ENCODE measurements around the gene KLF4. TPM values are rescaled to one million over a fixed set of nuclear protein-coding genes. Genes with fewer than 3 reads are reported as not detected.
"Not testable (repeated sequence)": the region's sequence is repeated elsewhere in the genome, so short reads cannot be mapped to it uniquely, and the experiment has no call there.

KLF4 gene
- total and polyA plus RNA-seq, 2 of the 4 experiments (the other 2 are of a cell fraction), result 1.3 to 3.8 TPM

DNA sequence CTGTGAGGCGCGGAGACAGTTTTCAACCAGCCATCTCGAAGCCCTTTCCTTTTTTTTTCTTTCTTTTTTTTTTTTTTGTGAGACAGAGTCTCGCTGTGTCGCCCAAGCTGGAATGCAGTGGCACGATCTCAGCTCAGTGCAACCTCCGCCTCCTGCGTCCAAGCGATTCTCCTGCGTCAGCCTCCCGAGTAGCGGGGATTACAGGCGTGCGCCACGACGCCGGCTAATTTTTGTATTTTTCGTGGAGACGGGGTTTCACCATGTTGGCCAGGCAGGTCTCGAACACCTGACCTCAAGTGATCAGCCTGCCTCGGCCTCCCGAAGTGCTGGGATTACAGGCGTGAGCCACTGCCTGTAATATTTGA lies 1.0 kb upstream of the KLF4 start:
- H2AK9ac ChIP-seq (replicated peaks; ENCODE audit: low read depth, low read length, poor library complexity); POLR2A ChIA-PET (ENCODE audit: unreplicated experiment); H2BK120ac ChIP-seq (ENCODE audit: low read depth, low read length); H2BK20ac ChIP-seq (ENCODE audit: low read depth, low read length); H3K79me1 ChIP-seq (ENCODE audit: low read depth in 1 of 2, low read length in 2 of 2); H4K91ac ChIP-seq (ENCODE audit: insufficient read depth, low read depth, low read length); H3K9me3 ChIP-seq (ENCODE audit: control insufficient read depth, insufficient read depth, low read length); H3K56ac ChIP-seq (ENCODE audit: extremely low read depth, insufficient read depth, low read length); CTCF ChIA-PET; H4K20me1 ChIP-seq (ENCODE audit: insufficient read depth, low read length); DNase-seq; H3K9me1 ChIP-seq (ENCODE audit: insufficient read depth, low read length); ATAC-seq (ENCODE audit: low read depth); H3K4me1 ChIP-seq (ENCODE audit: control insufficient read depth, insufficient read depth, low read length); dilution Hi-C loops (cut with HindIII; ENCODE audit: low sequenced_read_pairs, unreplicated experiment); BruUV-seq (replicated peaks); H3K27ac ChIP-seq (ENCODE audit: insufficient read depth, low read length); H4K5ac ChIP-seq (ENCODE audit: low read depth, low read length); H2BK5ac ChIP-seq (ENCODE audit: low read depth, low read length, poor library complexity, severe bottlenecking); H2AK5ac ChIP-seq (ENCODE audit: low read depth, low read length); H3K27me3 ChIP-seq (ENCODE audit: control insufficient read depth, insufficient read depth, low read length): not testable (repeated sequence)
- peak overlapping the region; percentile 70 for H3K4me2 ChIP-seq (ENCODE audit: low read depth, low read length)
- H2BK15ac ChIP-seq (ENCODE audit: low read depth, low read length), result peak overlapping the region; percentile 43; the same call in 1 of the 3 replicates
- peak overlapping the region; percentile 52 for H3K9ac ChIP-seq (ENCODE audit: low read depth, low read length)
- intact Hi-C loops (cut with micrococcal nuclease), result loop anchor here (1.0 kb wide), 1 partner anchor 148 kb away; no protein-coding TSS in a partner anchor
- peak overlapping the region; percentile 55; the same call in 1 of the 2 replicates for H3K18ac ChIP-seq (ENCODE audit: low read depth, low read length)
- H3K4me3 ChIP-seq (ENCODE audit: insufficient read depth, low read depth, low read length), result peak overlapping the region; percentile 60; the same call in 1 of the 2 replicates
- peak overlapping the region in 1 of 2 experiments; percentile 60; a peak in 1 of 4 replicates for H4K8ac ChIP-seq (ENCODE audit: low read depth in 2 of 2, low read length in 2 of 2)
- H3K36me3 ChIP-seq (ENCODE audit: control insufficient read depth, insufficient read depth, low read length), result peaks cover 15% of the 10 kb centered on the region
- H2AFZ ChIP-seq (replicated peaks; ENCODE audit: low read length, poor library complexity), result peak overlapping the region; percentile 98
- peak overlapping the region; percentile 91 for H3K23ac ChIP-seq (ENCODE audit: low read depth, low read length)
- in situ Hi-C loops (cut with MboI; ENCODE audit: low sequenced_read_pairs), result loop anchor here (25.0 kb wide), 1 partner anchor 397 kb away; no protein-coding TSS in a partner anchor
- H3K14ac ChIP-seq (replicated peaks; ENCODE audit: low read depth, low read length), result peak overlapping the region; percentile 60; the same call in 1 of the 2 replicates
- peak overlapping the region; percentile 75 for H3K4ac ChIP-seq (ENCODE audit: low read depth, low read length)
- WGBS, 2 experiments (ENCODE audit: extremely low coverage in 2 of 2, insufficient read length in 1 of 2), result no CpG with 5 or more reads among the region's 23 CpGs
